Measurements from ENCODE around the gene TOMM7.
A peak's percentile ranks its signal among the peaks of the same experiment; 100 is the strongest.
"Not testable (repeated sequence)": the region's sequence is repeated elsewhere in the genome, so short reads cannot be mapped to it uniquely, and the experiment has no call there.

The TOMM7 gene

GRCh38 chr7:22814261-22815208, 8.1 kb downstream of the TOMM7 start:
- no peak for DNase-seq

GRCh38 chr7:22812353-22812752, 10.3 kb downstream of the TOMM7 start:
- DNase-seq, result no peak

DNA sequence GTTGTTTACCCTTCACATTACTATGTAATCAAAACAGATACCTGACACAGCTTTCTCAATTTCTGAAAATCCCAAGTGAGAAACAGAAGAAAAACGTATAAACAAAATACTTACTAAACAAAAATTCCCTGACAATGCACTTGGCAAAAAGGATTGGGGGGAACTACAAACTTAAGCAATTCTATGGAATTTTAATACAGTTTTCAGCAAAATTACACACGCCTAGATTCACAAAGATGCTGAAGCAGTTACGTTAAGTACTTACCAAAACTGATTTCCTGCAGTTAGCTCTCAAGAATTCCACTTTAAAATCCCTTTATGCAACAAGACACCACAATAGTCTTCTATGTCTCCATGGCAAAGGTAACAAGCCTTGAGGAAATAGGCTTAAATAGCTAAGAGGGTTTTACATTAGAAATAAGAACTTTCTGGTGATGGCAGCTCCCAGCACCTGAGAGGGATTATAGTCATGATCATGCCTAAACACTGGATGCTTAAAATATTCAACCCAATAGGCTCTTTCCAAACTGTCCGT, 10.8 kb downstream of the TOMM7 start:
- DNase-seq, result no peak

GRCh38 chr7:22810843-22811242, 11.8 kb downstream of the TOMM7 start:
- no peak for DNase-seq

GRCh38 chr7:22809902-22810642, 12.6 kb downstream of the TOMM7 start:
- DNase-seq, result no peak

DNA sequence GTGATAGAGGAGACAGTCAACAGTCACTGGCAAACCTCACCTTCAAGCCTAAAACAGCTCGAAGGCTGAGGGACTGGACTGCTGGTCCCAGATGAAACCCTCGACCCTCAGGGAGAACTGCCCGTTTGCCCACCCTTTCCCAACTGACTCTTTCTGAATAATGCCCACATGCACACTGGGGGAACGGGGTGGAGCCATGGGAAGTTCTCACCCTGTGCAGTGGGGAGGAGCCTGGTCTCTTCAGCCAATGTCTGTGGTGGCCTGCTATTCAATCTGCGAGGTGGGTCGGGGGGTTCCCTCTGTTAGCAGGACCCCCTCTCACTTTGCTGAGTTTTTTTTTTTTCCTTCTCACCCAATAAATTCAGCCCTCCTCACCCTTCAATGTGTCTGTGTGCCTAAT, 14.5 kb downstream of the TOMM7 start:
- no peak for DNase-seq

GRCh38 chr7:22806752-22807151, 15.9 kb downstream of the TOMM7 start:
- DNase-seq, result no peak

GRCh38 chr7:22805227-22805626, 17.4 kb downstream of the TOMM7 start:
- no peak for DNase-seq

DNA sequence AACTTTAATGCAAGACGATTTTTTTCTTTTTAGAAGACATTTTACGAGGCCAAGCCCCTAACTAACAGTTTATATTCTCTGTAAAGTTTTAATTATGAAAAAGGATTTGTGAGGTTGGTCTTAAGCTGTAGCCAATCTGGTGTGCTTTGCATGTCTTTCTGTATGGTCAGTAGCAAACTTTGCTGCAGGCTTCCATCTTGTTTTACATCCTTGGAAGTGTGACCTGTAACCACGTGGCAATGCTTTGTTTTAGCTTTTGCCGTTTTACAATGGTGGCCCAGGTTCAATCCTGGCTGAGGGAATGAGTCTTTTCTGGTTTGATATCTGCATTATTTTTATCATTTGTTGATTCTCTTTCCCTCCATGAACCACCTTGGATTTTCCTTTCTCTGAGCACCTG, 19.8 kb downstream of the TOMM7 start:
- DNase-seq, result not testable (repeated sequence)

GRCh38 chr7:22802426-22802825, 20.2 kb downstream of the TOMM7 start:
- DNase-seq, result no peak

DNA sequence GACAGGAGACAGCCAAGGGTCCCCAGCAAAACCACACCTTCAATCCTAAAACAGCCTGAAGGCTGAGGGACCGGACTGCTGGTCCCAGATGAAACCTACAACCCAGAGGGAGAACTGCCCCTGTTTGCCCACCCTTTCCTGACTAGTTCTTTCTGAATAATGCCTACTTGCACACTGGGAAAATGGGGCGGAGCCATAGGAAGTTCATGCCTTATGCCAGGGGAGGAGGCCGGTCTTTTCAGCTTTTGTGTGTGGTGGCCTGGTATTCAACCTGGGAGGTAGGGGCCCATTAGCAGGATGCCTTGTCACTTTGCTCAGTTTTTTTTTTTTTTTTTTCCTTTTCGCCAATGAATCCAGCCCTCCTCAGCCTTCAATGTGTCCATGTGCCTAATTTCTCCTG, 20.7 kb downstream of the TOMM7 start:
- DNase-seq, result no peak

DNA sequence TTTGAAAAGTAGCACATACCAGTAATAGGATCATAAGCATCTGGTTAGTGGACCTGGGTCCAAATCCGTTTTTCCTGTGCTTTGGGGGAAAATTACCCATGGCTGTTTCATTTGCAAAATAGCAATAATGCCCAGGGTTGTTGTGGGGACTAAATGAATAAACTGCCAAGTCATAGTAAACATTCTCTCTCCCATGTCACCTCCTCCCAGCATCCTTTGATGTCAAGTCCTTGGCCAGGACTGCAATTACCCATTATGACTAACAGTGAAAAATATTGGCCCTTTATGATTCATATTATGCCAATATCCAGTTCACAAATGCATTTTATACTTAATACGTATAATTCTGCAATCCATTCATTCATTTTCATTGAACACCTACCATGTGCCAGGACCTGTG, 23.0 kb downstream of the TOMM7 start:
- no peak for DNase-seq

- DNase-seq, result no peak
These were observed 28.8 kb downstream of the TOMM7 start for GRCh38 chr7:22793593-22794462.

DNA sequence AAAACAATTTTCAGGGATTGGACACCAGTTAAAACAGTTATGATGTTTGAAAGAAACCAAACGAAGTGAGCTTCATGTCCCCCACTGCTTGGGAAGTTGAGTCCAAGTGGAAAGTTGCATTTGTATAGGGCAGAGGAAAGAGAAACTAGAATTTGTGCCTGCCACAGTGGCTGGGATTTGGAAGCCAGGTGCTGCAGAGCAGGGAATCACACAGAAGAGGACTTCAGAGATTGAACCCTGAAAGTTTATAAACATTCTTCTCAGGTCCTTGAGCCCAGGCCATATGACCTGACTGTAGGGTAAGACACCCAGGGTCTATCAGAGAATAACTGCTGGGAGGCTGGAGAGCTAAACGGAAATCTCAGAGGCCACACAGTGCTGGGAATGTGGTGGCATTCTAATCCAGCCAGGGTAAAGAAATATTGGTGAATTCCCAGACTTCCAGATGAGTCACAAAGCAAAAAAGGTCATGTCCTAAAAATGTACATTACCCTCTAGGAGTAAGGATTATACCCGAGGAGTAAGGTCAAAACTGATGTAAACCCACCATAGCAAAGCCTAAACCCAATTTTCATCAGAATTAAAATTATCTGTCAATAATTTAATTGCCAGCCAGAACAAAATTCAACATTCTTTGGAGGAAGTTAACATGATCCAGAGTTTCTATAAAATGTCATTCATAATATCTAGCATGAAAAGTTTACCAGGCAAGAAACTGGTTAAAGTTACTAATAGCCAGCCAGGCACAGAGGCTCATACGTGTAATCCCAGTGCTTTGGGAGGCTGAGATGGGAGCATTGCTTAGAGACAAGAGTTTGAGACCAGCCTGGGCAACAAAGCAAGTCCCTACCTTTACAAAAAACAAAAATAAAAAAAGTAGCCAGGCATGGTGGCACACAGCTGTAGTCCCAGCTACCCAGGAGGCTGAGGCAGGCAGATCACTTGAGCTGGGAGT, 31.2 kb downstream of the TOMM7 start:
- DNase-seq, result no peak

GRCh38 chr7:22790640-22791039, 32.0 kb downstream of the TOMM7 start:
- not testable (repeated sequence) for DNase-seq

GRCh38 chr7:22787951-22788350, 34.7 kb downstream of the TOMM7 start:
- no peak for DNase-seq

DNA sequence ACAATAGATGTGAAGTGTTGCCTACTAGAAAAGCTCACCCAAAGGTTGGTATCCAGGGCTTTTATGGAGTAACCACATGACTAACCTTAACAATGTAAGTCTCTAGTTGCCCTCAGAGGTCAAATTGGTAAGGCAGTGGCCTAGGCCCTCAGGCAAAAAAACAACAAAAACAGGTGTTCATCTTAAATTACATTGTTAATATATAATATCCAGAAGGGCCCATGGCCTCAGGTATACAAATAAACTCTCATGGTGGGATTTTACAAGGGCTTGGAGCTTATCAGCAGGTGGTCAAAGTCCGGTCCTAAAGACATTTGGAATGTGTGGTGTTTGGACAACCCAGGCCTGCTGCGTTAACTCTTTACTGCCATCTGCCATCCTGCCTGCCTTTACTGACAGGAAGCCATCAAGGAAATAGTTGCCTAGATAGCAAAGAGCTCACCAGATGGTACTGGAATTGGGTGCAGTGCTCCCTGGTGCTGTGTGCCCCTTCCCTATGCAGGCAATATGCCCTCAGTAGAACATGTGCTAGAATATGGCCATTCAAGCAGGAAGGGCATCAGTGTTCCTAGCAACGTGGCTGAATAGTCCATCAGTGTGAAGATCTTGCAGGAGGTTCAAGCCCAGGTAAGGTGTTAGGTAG, 36.2 kb downstream of the TOMM7 start:
- no peak for DNase-seq

DNA sequence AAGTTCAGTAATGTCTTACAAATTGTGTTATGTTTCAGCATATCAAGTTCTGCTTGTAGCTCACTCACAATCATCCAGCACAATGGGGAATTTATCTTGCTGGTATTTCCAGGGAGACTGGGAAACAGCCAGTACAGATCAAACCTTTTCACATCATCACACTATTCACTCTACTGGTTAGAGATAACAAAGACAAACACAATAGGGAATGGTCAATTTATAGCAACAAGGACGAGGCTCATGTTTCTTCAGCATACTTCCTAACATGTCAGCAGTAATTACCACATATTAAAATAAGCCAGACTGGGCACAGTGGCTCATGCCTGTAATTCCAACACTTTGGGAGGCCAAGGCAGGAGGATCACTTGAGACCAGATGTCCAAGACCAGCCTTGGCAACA, 38.3 kb downstream of the TOMM7 start:
- DNase-seq, result no peak

DNA sequence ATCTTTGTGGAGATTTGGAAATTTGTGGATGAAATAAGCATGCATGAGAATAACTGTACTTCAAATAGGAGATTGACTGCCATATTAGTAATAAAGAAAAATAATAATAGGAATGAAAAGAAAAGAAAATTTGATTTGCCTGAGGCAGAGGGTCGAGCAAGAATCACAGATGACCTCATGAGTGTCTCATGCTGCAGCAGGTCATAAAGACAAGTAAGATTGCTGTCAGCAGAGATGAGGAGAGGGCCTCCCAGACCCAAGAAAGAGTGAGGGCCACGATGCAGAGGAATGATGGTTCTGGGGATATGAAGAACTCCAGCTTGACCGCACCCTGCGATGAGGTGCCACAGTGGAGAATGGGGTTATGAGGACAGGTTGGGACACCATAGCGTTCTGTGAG, 39.2 kb downstream of the TOMM7 start:
- DNase-seq, result no peak

GRCh38 chr7:22782616-22783232, 39.9 kb downstream of the TOMM7 start:
- peak; percentile 62 for DNase-seq

Measured in CD4-positive, alpha-beta T cell treated with Interferon gamma for 1 hour (primary cell).